GM21786 (cell line): Measurements from ENCODE around the gene ALK.

ENCODE experiments used
- ATAC-seq: cut with Tn5 transposase; IDR thresholded peaks from one replicate; pipeline ENCODE4 v1.9.1; 2021; ENCODE audit not compliant: unreplicated experiment

ALK gene

GRCh38 chr2:29723255-29724001 is 198.0 kb downstream of the ALK start:
- peak; percentile 91 for ATAC-seq

- ATAC-seq, result no peak
Measured at GRCh38 chr2:29719639-29720038, 201.7 kb downstream of the ALK start.

- ATAC-seq, result no peak
Measured at GRCh38 chr2:29718076-29718686, 203.2 kb downstream of the ALK start.

- no peak for ATAC-seq
Measured at GRCh38 chr2:29715655-29716054, 205.7 kb downstream of the ALK start.

- no peak for ATAC-seq
Measured at GRCh38 chr2:29714333-29714732, 207.1 kb downstream of the ALK start.

GRCh38 chr2:29706171-29706720 is 215.1 kb downstream of the ALK start:
- no peak for ATAC-seq

GRCh38 chr2:29705616-29706015 is 215.8 kb downstream of the ALK start:
- ATAC-seq, result no peak

- no peak for ATAC-seq
Measured at GRCh38 chr2:29703336-29703735, 218.1 kb downstream of the ALK start.

GRCh38 chr2:29702276-29702675 is 219.1 kb downstream of the ALK start:
- ATAC-seq, result no peak

- no peak for ATAC-seq
Measured at GRCh38 chr2:29700560-29700959, 220.8 kb downstream of the ALK start.

GRCh38 chr2:29699045-29699444 is 222.3 kb downstream of the ALK start:
- no peak for ATAC-seq

GRCh38 chr2:29698216-29698615 is 223.2 kb downstream of the ALK start:
- no peak for ATAC-seq

GRCh38 chr2:29697715-29698114 is 223.7 kb downstream of the ALK start:
- ATAC-seq, result no peak

- no peak for ATAC-seq
Measured at GRCh38 chr2:29697181-29697580, 224.2 kb downstream of the ALK start.

- no peak for ATAC-seq
Measured at GRCh38 chr2:29694741-29695140, 226.6 kb downstream of the ALK start.

GRCh38 chr2:29691391-29691950 is 229.9 kb downstream of the ALK start:
- no peak for ATAC-seq

GRCh38 chr2:29689666-29690065 is 231.7 kb downstream of the ALK start:
- ATAC-seq, result no peak

GRCh38 chr2:29688429-29688828 is 233.0 kb downstream of the ALK start:
- ATAC-seq, result no peak

- ATAC-seq, result no peak
Measured at GRCh38 chr2:29687121-29687520, 234.3 kb downstream of the ALK start.

GRCh38 chr2:29676886-29677453 is 244.4 kb downstream of the ALK start:
- no peak for ATAC-seq

- ATAC-seq, result no peak
Measured at GRCh38 chr2:29664578-29664977, 256.8 kb downstream of the ALK start.

- ATAC-seq, result no peak
Measured at GRCh38 chr2:29663268-29663667, 258.1 kb downstream of the ALK start.
